Measurements from ENCODE around the gene PKIG.

DNA sequence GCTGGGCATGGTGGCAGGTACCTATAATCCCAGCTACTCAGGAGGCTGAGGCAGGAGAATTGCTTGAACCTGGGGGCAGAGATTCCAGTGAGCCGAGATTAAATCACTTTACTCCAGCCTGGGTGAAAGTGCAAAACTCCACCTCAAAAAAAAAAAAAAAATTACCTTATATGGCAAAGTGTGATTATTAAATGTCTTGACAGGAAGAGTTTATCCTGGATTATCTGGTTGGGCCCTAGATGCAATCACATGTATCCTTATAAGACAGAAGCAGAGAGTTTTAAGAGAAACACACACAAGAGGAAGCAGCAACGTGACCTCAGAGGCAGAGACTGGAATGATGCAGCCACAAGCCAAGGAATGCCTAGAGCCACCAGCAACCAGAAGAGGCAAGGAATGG is 58.1 kb downstream of the PKIG start:
- TF ChIP-seq, protein P1, sequence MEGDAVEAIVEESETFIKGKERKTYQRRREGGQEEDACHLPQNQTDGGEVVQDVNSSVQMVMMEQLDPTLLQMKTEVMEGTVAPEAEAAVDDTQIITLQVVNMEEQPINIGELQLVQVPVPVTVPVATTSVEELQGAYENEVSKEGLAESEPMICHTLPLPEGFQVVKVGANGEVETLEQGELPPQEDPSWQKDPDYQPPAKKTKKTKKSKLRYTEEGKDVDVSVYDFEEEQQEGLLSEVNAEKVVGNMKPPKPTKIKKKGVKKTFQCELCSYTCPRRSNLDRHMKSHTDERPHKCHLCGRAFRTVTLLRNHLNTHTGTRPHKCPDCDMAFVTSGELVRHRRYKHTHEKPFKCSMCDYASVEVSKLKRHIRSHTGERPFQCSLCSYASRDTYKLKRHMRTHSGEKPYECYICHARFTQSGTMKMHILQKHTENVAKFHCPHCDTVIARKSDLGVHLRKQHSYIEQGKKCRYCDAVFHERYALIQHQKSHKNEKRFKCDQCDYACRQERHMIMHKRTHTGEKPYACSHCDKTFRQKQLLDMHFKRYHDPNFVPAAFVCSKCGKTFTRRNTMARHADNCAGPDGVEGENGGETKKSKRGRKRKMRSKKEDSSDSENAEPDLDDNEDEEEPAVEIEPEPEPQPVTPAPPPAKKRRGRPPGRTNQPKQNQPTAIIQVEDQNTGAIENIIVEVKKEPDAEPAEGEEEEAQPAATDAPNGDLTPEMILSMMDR (IDR thresholded peaks at IDR 0.05): no peak
- no peak for TF ChIP-seq EP300 (IDR thresholded peaks at IDR 0.05)
- TF ChIP-seq POLR2A (IDR thresholded peaks at IDR 0.05): no peak

Measured in ovary (tissue), 3 donors.